A549 (cell line): Measurements from ENCODE around the gene PRDX2. TPM values are rescaled to one million over a fixed set of nuclear protein-coding genes. Genes with fewer than 3 reads are reported as not detected.
A peak's percentile ranks its signal among the peaks of the same experiment; 100 is the strongest.

Source experiments
- ATAC-seq, 2 experiments: fragments of 200-7000 bp in 1 of 2; fragments of >200 bp in 1 of 2; cut with Nextera tagmentation in 1 of 2; cut with Tn5 transposase in 1 of 2; 3 replicates each; pipeline versions ENCODE4 v1.8.0 to v1.9.1; 2018 to 2020; ENCODE audit warnings: mild to moderate bottlenecking in 1 of 2, moderate library complexity in 1 of 2
- CTCF ChIA-PET: fragments of 300-600 bp; sonication (Branson Sonifier 250); formaldehyde crosslinking; extraction: SDS; loops from one replicate; lab custom pipeline; 2021; ENCODE audit warnings: antibody characterized with exemption, inconsistent platforms; lab: Yijun Ruan, JAX
- POLR2A ChIA-PET: fragments of 350-600 bp; formaldehyde crosslinking; extraction: SDS; loops from one replicate; lab custom pipeline; 2021; ENCODE audit warnings: antibody characterized with exemption, inconsistent platforms; lab: Yijun Ruan, JAX
- DNase-seq, 2 experiments: peaks; one replicate each; pipeline versions ENCODE4 v3.0.0 to v3.0.0-alpha.2; 2011 to 2016; ENCODE audit warnings: low read depth in 1 of 2, low spot score in 1 of 2
- FAIRE-seq: peaks from 2 replicates; lab custom pipeline; 2011; peaks lifted over from hg19 to GRCh38; lab: Jason Lieb, UNC
- H3K27ac ChIP-seq, 2 experiments: fragments of >200 bp; sonication (Bioruptor Twin); formaldehyde crosslinking; 3 replicates each; pipeline ENCODE4 v1.5.1; 2016 to 2017
- H3K4me1 ChIP-seq: fragments of >200 bp; sonication (Bioruptor Twin); formaldehyde crosslinking; 3 replicates; pipeline ENCODE4 v1.6.1; 2016
- H3K4me2 ChIP-seq: fragments of >200 bp; sonication (Bioruptor Twin); formaldehyde crosslinking; 3 replicates; pipeline ENCODE4 v1.6.1; 2016
- H3K4me3 ChIP-seq: fragments of >200 bp; sonication (Bioruptor Twin); formaldehyde crosslinking; 3 replicates; pipeline ENCODE4 v1.5.1; 2016
- H3K9me3 ChIP-seq: fragments of >200 bp; sonication (Bioruptor Twin); formaldehyde crosslinking; 3 replicates; pipeline ENCODE4 v1.6.1; 2016
- CBX8 ChIP-seq: fragments of 200-600 bp; sonication (generic); IDR thresholded peaks from 2 replicates; pipeline ENCODE4 v1.6.1; 2016
- EHF ChIP-seq: fragments of 250-450 bp; sonication (Bioruptor Pico); IDR thresholded peaks from 2 replicates; pipeline ENCODE4 v1.5.0; 2020; ENCODE audit warnings: mild to moderate bottlenecking
- EHMT2 ChIP-seq: fragments of 200-600 bp; sonication (generic); IDR thresholded peaks from 2 replicates; pipeline ENCODE4 v1.6.1; 2016; ENCODE audit warnings: antibody characterized with exemption, low read depth, mild to moderate bottlenecking, moderate library complexity
- FOSB ChIP-seq: fragments of 250-450 bp; sonication (Bioruptor Pico); IDR thresholded peaks from 2 replicates; pipeline ENCODE4 v1.5.0; 2020; ENCODE audit warnings: mild to moderate bottlenecking, moderate library complexity
- FOSL2 ChIP-seq, 2 experiments: fragments of 450-650 bp in 1 of 2; fragments of >200 bp in 1 of 2; sonication (Bioruptor Twin) in 1 of 2; formaldehyde crosslinking; IDR thresholded peaks; 2 replicates each; pipeline versions ENCODE4 v1.5.0 to v1.6.1; 2016 to 2020; ENCODE audit warnings: mild to moderate bottlenecking in 1 of 2, moderate library complexity in 1 of 2
- HEYL ChIP-seq: fragments of 250-450 bp; sonication (Bioruptor Pico); IDR thresholded peaks from 2 replicates; pipeline ENCODE4 v1.8.0; 2021; ENCODE audit warnings: mild to moderate bottlenecking, moderate library complexity
- HOXA7 ChIP-seq: fragments of 250-450 bp; sonication (Bioruptor Pico); IDR thresholded peaks from 2 replicates; pipeline ENCODE4 v1.5.0; 2020; ENCODE audit warnings: mild to moderate bottlenecking, moderate library complexity
- HOXB13 ChIP-seq: fragments of 250-450 bp; sonication (Bioruptor Pico); IDR thresholded peaks from 2 replicates; pipeline ENCODE4 v1.5.0; 2020; ENCODE audit warnings: low read depth, mild to moderate bottlenecking, moderate library complexity
- JUN ChIP-seq, 2 experiments: fragments of >200 bp; sonication (Bioruptor Twin); formaldehyde crosslinking; IDR thresholded peaks; 2 replicates in 1 of 2; 3 replicates in 1 of 2; pipeline ENCODE4 v1.6.1; 2016 to 2017
- KDM1A ChIP-seq: fragments of 200-600 bp; sonication (generic); IDR thresholded peaks from 2 replicates; pipeline ENCODE4 v1.6.1; 2016; ENCODE audit warnings: low read depth, mild to moderate bottlenecking
- KDM5A ChIP-seq: fragments of 200-600 bp; sonication (generic); IDR thresholded peaks from 2 replicates; pipeline ENCODE4 v1.6.1; 2016; ENCODE audit warnings: antibody characterized with exemption, mild to moderate bottlenecking
- NR3C1 ChIP-seq: fragments of >200 bp; sonication (Bioruptor Twin); formaldehyde crosslinking; IDR thresholded peaks from 3 replicates; pipeline ENCODE4 v1.6.1; 2017
- PHF8 ChIP-seq: fragments of 200-600 bp; sonication (generic); IDR thresholded peaks from 2 replicates; pipeline ENCODE4 v1.6.1; 2016; ENCODE audit warnings: low read depth, mild to moderate bottlenecking, antibody characterized with exemption, moderate library complexity, borderline replicate concordance
- POLR2A ChIP-seq: IDR thresholded peaks from 2 replicates; pipeline ENCODE4 v1.6.1; 2012; ENCODE audit warnings: mild to moderate bottlenecking, low read length
- RAD21 ChIP-seq, 2 experiments: fragments of >200 bp in 1 of 2; sonication (Bioruptor Twin) in 1 of 2; formaldehyde crosslinking in 1 of 2; IDR thresholded peaks in 1 of 2; conservative IDR thresholded peaks in 1 of 2; 2 replicates in 1 of 2; 3 replicates in 1 of 2; pipeline ENCODE4 v1.6.1; 2012 to 2018; ENCODE audit warnings: inconsistent platforms in 1 of 2
- SMC3 ChIP-seq: fragments of >200 bp; sonication (Bioruptor Twin); formaldehyde crosslinking; IDR thresholded peaks from 3 replicates; pipeline ENCODE4 v1.6.1; 2018; ENCODE audit warnings: inconsistent platforms
- TP53 ChIP-seq: fragments of 250-450 bp; sonication (Bioruptor Pico); IDR thresholded peaks from 2 replicates; pipeline ENCODE4 v1.5.0; 2021; ENCODE audit warnings: mild to moderate bottlenecking, moderate library complexity
- ZFP36 ChIP-seq: fragments of 450-650 bp; IDR thresholded peaks from 2 replicates; pipeline ENCODE4 v1.6.1; 2014; ENCODE audit warnings: borderline replicate concordance; ENCODE audit not compliant: partially characterized antibody
- WGBS: methylation state at CpG from one replicate; pipeline ENCODE4 v1.1.6; 2017; ENCODE audit errors: missing lambda C conversion rate; 5-methylcytosine and 5-hydroxymethylcytosine counted together
- polyA plus RNA-seq, 4 experiments: library from polyadenylated mRNA; depleted of rRNA in 3 of 4; stranded (reverse); fragments of >200 nt; fragmentation: RNase III in 1 of 4; extraction: RNeasy Plus Mini Kit Qiagen cat#74134 plus additional on column Dnase treatment in 1 of 4; gene quantifications; 2 replicates in 3 of 4; 3 replicates in 1 of 4; pipeline ENCODE4 v1.2.3, GENCODE V29; 2011 to 2017
- TF ChIP-seq, protein P1 (sequence below): fragments of >200 bp; sonication (Bioruptor Twin); formaldehyde crosslinking; IDR thresholded peaks from 3 replicates; pipeline ENCODE4 v1.6.1; 2016
- TF ChIP-seq, protein P2 (sequence below): fragments of 200-600 bp; sonication (generic); IDR thresholded peaks from 2 replicates; pipeline ENCODE4 v1.6.1; 2016; ENCODE audit warnings: antibody characterized with exemption, mild to moderate bottlenecking, moderate library complexity
- TF ChIP-seq, protein P3 (sequence below): fragments of 150-350 bp; IDR thresholded peaks from 2 replicates; pipeline ENCODE4 v1.6.1; 2014; ENCODE audit warnings: low read depth, mild to moderate bottlenecking, low read length
- TF ChIP-seq, protein P4 (sequence below): fragments of 250-450 bp; sonication (Bioruptor Pico); IDR thresholded peaks from 2 replicates; pipeline ENCODE4 v1.5.0; 2021; ENCODE audit warnings: mild to moderate bottlenecking, moderate library complexity, borderline replicate concordance
- TF ChIP-seq, protein P5 (sequence below): IDR thresholded peaks from 2 replicates; pipeline ENCODE4 v1.6.1; 2012

PRDX2 gene
- polyA plus RNA-seq, 2 of the 4 experiments (the other 2 are of a cell fraction), result 0.57 to 0.84 TPM

DNA sequence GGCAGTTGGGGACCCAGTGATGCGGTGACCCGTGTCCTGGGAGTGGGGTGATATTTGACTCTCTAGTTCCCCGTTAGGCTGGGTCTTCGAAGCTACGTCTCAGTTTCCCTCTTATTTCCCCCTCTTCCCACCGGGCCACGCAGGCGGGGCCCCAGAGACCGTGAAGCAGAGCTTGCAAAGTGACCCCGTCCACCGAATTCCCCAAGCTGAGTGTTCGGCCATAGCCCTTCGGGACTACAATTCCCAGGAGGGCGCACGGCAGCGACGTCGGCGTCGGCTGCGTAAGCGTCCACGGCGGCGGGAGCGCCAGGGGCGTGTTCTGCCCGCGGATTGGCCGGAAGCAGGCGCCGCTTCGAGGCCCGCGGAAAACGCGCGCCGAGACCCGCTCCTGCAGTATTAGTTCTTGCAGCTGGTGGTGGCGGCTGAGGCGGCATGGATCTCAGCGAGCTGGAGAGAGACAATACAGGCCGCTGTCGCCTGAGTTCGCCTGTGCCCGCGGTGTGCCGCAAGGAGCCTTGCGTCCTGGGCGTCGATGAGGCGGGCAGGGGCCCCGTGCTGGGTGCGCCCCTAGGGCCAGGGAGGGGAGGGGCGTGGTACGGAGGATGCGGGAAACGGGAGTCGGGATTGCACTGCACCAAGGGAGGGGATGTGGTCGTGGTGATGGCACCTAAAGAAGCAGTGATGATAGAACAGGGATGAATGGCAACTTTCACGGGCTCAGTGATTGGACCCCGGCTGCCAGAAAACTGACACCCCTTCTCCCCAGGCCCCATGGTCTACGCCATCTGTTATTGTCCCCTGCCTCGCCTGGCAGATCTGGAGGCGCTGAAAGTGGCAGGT is 4.9 kb upstream of the PRDX2 start, which contains the start of gene RNASEH2A (continued):
- TF ChIP-seq, protein P1, sequence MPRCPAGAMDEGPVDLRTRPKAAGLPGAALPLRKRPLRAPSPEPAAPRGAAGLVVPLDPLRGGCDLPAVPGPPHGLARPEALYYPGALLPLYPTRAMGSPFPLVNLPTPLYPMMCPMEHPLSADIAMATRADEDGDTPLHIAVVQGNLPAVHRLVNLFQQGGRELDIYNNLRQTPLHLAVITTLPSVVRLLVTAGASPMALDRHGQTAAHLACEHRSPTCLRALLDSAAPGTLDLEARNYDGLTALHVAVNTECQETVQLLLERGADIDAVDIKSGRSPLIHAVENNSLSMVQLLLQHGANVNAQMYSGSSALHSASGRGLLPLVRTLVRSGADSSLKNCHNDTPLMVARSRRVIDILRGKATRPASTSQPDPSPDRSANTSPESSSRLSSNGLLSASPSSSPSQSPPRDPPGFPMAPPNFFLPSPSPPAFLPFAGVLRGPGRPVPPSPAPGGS, result 0 out of 3 replicates have a peak, but pooled peaks have one; percentile 27
- 0 out of 2 replicates have a peak, but pooled peaks have one; percentile 65 for TF ChIP-seq EHF (CRISPR knock-in tag)
- TF ChIP-seq PHF8, result peak; percentile 35; the same call in 1 of the 2 replicates
- TF ChIP-seq FOSL2 (IDR thresholded peaks at IDR 0.05), result no peak
- no peak for TF ChIP-seq FOSL2 (CRISPR knock-in tag; IDR thresholded peaks at IDR 0.05)
- TF ChIP-seq HOXB13 (CRISPR knock-in tag), result peak; percentile 67; the same call in 1 of the 2 replicates
- TF ChIP-seq KDM1A, result no peak
- no peak for TF ChIP-seq CBX8
- TF ChIP-seq JUN (IDR thresholded peaks at IDR 0.05), result peak in 1 of 2 experiments; percentile 55; a peak in 2 of 5 replicates
- 0 out of 2 replicates have a peak, but pooled peaks have one; percentile 40 for TF ChIP-seq TP53
- TF ChIP-seq, all 56 proteins: peak for 9

DNA sequence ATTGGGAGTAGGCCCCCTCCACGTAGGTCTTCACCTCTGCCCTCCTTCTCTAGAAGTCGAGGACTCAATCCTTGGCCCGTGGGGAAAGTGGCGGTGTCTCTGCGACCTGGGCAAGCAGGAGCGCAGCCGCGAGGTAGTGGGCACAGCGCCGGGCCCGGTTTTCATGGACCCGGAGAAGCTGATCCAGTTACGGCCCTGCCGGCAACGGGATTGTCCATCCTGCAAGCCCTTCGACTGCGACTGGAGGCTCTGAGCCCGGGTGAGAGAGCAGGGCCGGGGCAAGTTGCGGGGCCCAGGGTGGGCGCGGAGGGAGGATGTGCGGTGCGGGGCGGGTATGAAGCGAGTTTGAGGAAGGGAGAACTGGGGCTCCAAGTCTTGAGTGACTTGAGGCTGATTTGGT is 2.5 kb upstream of the PRDX2 start:
- ATAC-seq, result no peak
- TF ChIP-seq POLR2A (no peak), HEYL (no peak), RAD21 (conservative IDR thresholded peaks at IDR 0.05 in 1 of 2, IDR thresholded peaks at IDR 0.05 in 1 of 2) (no peak), NR3C1 (no peak), EHF (CRISPR knock-in tag) (no peak), EHMT2 (no peak), SMC3 (no peak), CBX8 (no peak), FOSB (no peak), JUN (IDR thresholded peaks at IDR 0.05) (no peak), HOXA7 (no peak), ZFP36 (no peak), KDM5A (no peak), FOSL2 (IDR thresholded peaks at IDR 0.05) (no peak), FOSL2 (CRISPR knock-in tag; IDR thresholded peaks at IDR 0.05) (no peak)
- TF ChIP-seq, protein P2, sequence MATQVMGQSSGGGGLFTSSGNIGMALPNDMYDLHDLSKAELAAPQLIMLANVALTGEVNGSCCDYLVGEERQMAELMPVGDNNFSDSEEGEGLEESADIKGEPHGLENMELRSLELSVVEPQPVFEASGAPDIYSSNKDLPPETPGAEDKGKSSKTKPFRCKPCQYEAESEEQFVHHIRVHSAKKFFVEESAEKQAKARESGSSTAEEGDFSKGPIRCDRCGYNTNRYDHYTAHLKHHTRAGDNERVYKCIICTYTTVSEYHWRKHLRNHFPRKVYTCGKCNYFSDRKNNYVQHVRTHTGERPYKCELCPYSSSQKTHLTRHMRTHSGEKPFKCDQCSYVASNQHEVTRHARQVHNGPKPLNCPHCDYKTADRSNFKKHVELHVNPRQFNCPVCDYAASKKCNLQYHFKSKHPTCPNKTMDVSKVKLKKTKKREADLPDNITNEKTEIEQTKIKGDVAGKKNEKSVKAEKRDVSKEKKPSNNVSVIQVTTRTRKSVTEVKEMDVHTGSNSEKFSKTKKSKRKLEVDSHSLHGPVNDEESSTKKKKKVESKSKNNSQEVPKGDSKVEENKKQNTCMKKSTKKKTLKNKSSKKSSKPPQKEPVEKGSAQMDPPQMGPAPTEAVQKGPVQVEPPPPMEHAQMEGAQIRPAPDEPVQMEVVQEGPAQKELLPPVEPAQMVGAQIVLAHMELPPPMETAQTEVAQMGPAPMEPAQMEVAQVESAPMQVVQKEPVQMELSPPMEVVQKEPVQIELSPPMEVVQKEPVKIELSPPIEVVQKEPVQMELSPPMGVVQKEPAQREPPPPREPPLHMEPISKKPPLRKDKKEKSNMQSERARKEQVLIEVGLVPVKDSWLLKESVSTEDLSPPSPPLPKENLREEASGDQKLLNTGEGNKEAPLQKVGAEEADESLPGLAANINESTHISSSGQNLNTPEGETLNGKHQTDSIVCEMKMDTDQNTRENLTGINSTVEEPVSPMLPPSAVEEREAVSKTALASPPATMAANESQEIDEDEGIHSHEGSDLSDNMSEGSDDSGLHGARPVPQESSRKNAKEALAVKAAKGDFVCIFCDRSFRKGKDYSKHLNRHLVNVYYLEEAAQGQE, result no peak
- TF ChIP-seq, protein P3, sequence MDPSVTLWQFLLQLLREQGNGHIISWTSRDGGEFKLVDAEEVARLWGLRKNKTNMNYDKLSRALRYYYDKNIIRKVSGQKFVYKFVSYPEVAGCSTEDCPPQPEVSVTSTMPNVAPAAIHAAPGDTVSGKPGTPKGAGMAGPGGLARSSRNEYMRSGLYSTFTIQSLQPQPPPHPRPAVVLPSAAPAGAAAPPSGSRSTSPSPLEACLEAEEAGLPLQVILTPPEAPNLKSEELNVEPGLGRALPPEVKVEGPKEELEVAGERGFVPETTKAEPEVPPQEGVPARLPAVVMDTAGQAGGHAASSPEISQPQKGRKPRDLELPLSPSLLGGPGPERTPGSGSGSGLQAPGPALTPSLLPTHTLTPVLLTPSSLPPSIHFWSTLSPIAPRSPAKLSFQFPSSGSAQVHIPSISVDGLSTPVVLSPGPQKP, result no peak
- TF ChIP-seq, protein P4, sequence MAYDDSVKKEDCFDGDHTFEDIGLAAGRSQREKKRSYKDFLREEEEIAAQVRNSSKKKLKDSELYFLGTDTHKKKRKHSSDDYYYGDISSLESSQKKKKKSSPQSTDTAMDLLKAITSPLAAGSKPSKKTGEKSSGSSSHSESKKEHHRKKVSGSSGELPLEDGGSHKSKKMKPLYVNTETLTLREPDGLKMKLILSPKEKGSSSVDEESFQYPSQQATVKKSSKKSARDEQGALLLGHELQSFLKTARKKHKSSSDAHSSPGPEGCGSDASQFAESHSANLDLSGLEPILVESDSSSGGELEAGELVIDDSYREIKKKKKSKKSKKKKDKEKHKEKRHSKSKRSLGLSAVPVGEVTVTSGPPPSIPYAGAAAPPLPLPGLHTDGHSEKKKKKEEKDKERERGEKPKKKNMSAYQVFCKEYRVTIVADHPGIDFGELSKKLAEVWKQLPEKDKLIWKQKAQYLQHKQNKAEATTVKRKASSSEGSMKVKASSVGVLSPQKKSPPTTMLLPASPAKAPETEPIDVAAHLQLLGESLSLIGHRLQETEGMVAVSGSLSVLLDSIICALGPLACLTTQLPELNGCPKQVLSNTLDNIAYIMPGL (CRISPR knock-in tag), result no peak
- TF ChIP-seq, protein P5, sequence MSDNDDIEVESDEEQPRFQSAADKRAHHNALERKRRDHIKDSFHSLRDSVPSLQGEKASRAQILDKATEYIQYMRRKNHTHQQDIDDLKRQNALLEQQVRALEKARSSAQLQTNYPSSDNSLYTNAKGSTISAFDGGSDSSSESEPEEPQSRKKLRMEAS, result no peak
- ChIA-PET CTCF (interaction anchor here (0.6 to 17.4 kb wide), 6 partner anchors 8 to 403 kb away, joined by 3 to 901 read pairs (median 3); partner anchors contain the start of genes HOOK2 and JUNB), POLR2A (interaction anchor here (1.3 kb wide), 1 partner anchor 38 kb away, joined by 3 read pairs; no protein-coding TSS in a partner anchor)
- no peak for FAIRE-seq
- no peak overlapping the region for H3K27ac ChIP-seq
- H3K4me3 ChIP-seq, result no peak overlapping the region
- WGBS, result 87% methylated on average over 16 of the region's 26 CpGs
- H3K9me3 ChIP-seq, result no peaks in the 10 kb centered on the region
- H3K4me1 ChIP-seq, result no peaks in the 10 kb centered on the region
- no peak for DNase-seq
- no peak overlapping the region for H3K4me2 ChIP-seq
